ENCODE measurements around the gene NRXN3. TPM values are rescaled to one million over a fixed set of nuclear protein-coding genes. Genes with fewer than 3 reads are reported as not detected.
A peak's percentile ranks its signal among the peaks of the same experiment; 100 is the strongest.

The NRXN3 gene
- total RNA-seq, 1 experiment from 2014 or later, result not detected

GRCh38 chr14:78196323-78196722 lies 26.1 kb downstream of the NRXN3 start:
- 0 out of 2 replicates have a peak, but pooled peaks cover 2% of the 10 kb centered on the region for H3K27me3 ChIP-seq (ENCODE audit: control insufficient read depth, insufficient read depth, low read length)
- CTCF ChIA-PET, result no interaction called here

GRCh38 chr14:78197051-78197450 lies 26.9 kb downstream of the NRXN3 start:
- H3K4me3 ChIP-seq (ENCODE audit: low read depth in 2 of 2, low read length in 2 of 2), result no peak overlapping the region
- no peaks in the 10 kb centered on the region for H3K9me3 ChIP-seq (ENCODE audit: control insufficient read depth, insufficient read depth, low read depth, low read length)
- ATAC-seq (no peak), DNase-seq (ENCODE audit: low read depth, low spot score) (no peak)
- in situ Hi-C loops (cut with HindIII; ENCODE audit: low pct_unique_long_range_greater_than_20kb, low sequenced_read_pairs) (no loop called here), intact Hi-C loops (cut with micrococcal nuclease; ENCODE audit: unreplicated experiment) (no loop called here)
- ChIA-PET CTCF (no interaction called here), POLR2A (no interaction called here)
- H3K36me3 ChIP-seq (ENCODE audit: control insufficient read depth, insufficient read depth, low read length), result no peaks in the 10 kb centered on the region
- 0 out of 2 replicates have a peak, but pooled peaks cover 2% of the 10 kb centered on the region for H3K27me3 ChIP-seq (ENCODE audit: control insufficient read depth, insufficient read depth, low read length)
- no peak overlapping the region for H3K27ac ChIP-seq (ENCODE audit: low read length)
- BruUV-seq (replicated peaks), result no TSS peak
- H3K4me1 ChIP-seq (ENCODE audit: control insufficient read depth, insufficient read depth, low read length), result no peaks in the 10 kb centered on the region
- TF ChIP-seq, protein P1, sequence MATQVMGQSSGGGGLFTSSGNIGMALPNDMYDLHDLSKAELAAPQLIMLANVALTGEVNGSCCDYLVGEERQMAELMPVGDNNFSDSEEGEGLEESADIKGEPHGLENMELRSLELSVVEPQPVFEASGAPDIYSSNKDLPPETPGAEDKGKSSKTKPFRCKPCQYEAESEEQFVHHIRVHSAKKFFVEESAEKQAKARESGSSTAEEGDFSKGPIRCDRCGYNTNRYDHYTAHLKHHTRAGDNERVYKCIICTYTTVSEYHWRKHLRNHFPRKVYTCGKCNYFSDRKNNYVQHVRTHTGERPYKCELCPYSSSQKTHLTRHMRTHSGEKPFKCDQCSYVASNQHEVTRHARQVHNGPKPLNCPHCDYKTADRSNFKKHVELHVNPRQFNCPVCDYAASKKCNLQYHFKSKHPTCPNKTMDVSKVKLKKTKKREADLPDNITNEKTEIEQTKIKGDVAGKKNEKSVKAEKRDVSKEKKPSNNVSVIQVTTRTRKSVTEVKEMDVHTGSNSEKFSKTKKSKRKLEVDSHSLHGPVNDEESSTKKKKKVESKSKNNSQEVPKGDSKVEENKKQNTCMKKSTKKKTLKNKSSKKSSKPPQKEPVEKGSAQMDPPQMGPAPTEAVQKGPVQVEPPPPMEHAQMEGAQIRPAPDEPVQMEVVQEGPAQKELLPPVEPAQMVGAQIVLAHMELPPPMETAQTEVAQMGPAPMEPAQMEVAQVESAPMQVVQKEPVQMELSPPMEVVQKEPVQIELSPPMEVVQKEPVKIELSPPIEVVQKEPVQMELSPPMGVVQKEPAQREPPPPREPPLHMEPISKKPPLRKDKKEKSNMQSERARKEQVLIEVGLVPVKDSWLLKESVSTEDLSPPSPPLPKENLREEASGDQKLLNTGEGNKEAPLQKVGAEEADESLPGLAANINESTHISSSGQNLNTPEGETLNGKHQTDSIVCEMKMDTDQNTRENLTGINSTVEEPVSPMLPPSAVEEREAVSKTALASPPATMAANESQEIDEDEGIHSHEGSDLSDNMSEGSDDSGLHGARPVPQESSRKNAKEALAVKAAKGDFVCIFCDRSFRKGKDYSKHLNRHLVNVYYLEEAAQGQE (IDR thresholded peaks at IDR 0.05; ENCODE audit: insufficient read depth in 1 of 2, low read depth in 2 of 2, low read length in 1 of 2), result no peak
- TF ChIP-seq, protein P2, sequence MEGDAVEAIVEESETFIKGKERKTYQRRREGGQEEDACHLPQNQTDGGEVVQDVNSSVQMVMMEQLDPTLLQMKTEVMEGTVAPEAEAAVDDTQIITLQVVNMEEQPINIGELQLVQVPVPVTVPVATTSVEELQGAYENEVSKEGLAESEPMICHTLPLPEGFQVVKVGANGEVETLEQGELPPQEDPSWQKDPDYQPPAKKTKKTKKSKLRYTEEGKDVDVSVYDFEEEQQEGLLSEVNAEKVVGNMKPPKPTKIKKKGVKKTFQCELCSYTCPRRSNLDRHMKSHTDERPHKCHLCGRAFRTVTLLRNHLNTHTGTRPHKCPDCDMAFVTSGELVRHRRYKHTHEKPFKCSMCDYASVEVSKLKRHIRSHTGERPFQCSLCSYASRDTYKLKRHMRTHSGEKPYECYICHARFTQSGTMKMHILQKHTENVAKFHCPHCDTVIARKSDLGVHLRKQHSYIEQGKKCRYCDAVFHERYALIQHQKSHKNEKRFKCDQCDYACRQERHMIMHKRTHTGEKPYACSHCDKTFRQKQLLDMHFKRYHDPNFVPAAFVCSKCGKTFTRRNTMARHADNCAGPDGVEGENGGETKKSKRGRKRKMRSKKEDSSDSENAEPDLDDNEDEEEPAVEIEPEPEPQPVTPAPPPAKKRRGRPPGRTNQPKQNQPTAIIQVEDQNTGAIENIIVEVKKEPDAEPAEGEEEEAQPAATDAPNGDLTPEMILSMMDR (IDR thresholded peaks at IDR 0.05), result no peak
- no peak for TF ChIP-seq SIN3A (IDR thresholded peaks at IDR 0.05; ENCODE audit: borderline replicate concordance, insufficient read depth, low read depth, low read length)
- no peak for TF ChIP-seq TCF7L2 (IDR thresholded peaks at IDR 0.05; ENCODE audit: low read depth, low read length)
- TF ChIP-seq POLR2AphosphoS5 (IDR thresholded peaks at IDR 0.05; ENCODE audit: low read depth, low read length), result no peak

More at GRCh38 chr14:78196323-78196722, 26.1 kb downstream of the NRXN3 start:
- no TSS peak for BruUV-seq (replicated peaks)
- Histone ChIP-seq H3K4me3 (ENCODE audit: low read depth in 2 of 2, low read length in 2 of 2) (no peak overlapping the region), H3K9me3 (ENCODE audit: control insufficient read depth, insufficient read depth, low read depth, low read length) (no peaks in the 10 kb centered on the region), H3K27ac (ENCODE audit: low read length) (no peak overlapping the region), H3K36me3 (ENCODE audit: control insufficient read depth, insufficient read depth, low read length) (no peaks in the 10 kb centered on the region), H3K4me1 (ENCODE audit: control insufficient read depth, insufficient read depth, low read length) (no peaks in the 10 kb centered on the region)
- intact Hi-C loops (cut with micrococcal nuclease; ENCODE audit: unreplicated experiment) (no loop called here), in situ Hi-C loops (cut with HindIII; ENCODE audit: low pct_unique_long_range_greater_than_20kb, low sequenced_read_pairs) (no loop called here)
- DNase-seq (ENCODE audit: low read depth, low spot score) (no peak), ATAC-seq (no peak)
- TF ChIP-seq TCF7L2 (IDR thresholded peaks at IDR 0.05; ENCODE audit: low read depth, low read length) (no peak), POLR2AphosphoS5 (IDR thresholded peaks at IDR 0.05; ENCODE audit: low read depth, low read length) (no peak)
- TF ChIP-seq, protein P2 (IDR thresholded peaks at IDR 0.05), result 0 out of 2 replicates have a peak, but pooled peaks have one; percentile 4
- POLR2A ChIA-PET, result no interaction called here

All from Panc1 (cell line).